Effector memory CD8-positive, alpha-beta T cell (primary cell): ENCODE results near the gene SLC6A12.

ENCODE experiments used
- ATAC-seq: fragments of 150-1000 bp; cut with Tn5 transposase; replicated peaks from 2 replicates; pipeline ENCODE4 v1.10.0; 2021; ENCODE audit warnings: mild to moderate bottlenecking, moderate library complexity
- DNase-seq, 3 experiments: peaks; one replicate each; pipeline ENCODE4 v3.0.0; 2021
- H3K27ac Mint-ChIP-seq, 2 donors: one replicate each; pipeline ENCODE4 v1.8.0; 2022; ENCODE audit warnings: mild to moderate bottlenecking in 2 of 2, mixed read lengths in 2 of 2, moderate library complexity in 2 of 2
- H3K27me3 Mint-ChIP-seq, 2 donors: one replicate each; pipeline ENCODE4 v1.8.0; 2022; ENCODE audit warnings: mixed read lengths in 2 of 2
- H3K36me3 Mint-ChIP-seq: one replicate; pipeline ENCODE4 v1.8.0; 2022; ENCODE audit warnings: mild to moderate bottlenecking, moderate library complexity, mixed read lengths; ENCODE audit not compliant: insufficient read depth
- H3K4me1 Mint-ChIP-seq, 2 donors: one replicate each; pipeline ENCODE4 v1.8.0; 2022; ENCODE audit warnings: low read depth in 2 of 2, mixed read lengths in 2 of 2
- H3K4me3 Mint-ChIP-seq, 2 donors: one replicate each; pipeline ENCODE4 v1.8.0; 2022; ENCODE audit warnings: mild to moderate bottlenecking in 2 of 2, mixed read lengths in 2 of 2, moderate library complexity in 2 of 2
- H3K9me3 Mint-ChIP-seq, 2 donors: one replicate each; pipeline ENCODE4 v1.8.0; 2022; ENCODE audit warnings: mixed read lengths in 2 of 2

The SLC6A12 gene

DNA sequence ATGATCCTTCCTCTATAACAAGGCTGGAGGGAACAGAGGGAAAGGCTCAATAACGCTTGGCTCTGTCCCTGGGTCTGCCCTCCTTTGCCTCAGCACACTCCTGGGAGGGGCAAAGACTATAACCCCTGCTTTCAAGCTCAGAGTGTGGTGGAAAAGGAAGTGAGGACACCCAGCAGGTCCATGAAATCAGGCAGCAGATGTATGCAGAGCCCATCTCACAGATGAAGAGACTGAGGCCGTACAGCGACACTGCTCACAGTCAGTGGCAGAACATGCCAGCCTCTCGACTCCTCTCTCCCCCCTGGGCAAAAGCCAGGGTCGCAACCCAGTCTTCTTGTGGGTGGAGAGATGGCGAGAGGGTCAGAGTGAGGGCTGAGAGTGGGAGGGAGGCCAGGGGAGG, 39.8 kb downstream of the SLC6A12 start:
- ATAC-seq, result no peak
- no peak overlapping the region for H3K4me3 Mint-ChIP-seq

GRCh38 chr12:172732-173161, 41.2 kb downstream of the SLC6A12 start:
- Mint-ChIP-seq H3K4me3 (no peak overlapping the region), H3K9me3 (no peaks in the 10 kb centered on the region), H3K36me3 (peaks cover 2% of the 10 kb centered on the region), H3K27ac (no peak overlapping the region), H3K27me3 (peaks cover 40 to 75% of the 10 kb centered on the region in 2 donors), H3K4me1 (peaks cover 0 to 15% of the 10 kb centered on the region in 2 donors)
- no peak for DNase-seq
- no peak for ATAC-seq

More for the DNA sequence above, 39.8 kb downstream of the SLC6A12 start:
- H3K27ac Mint-ChIP-seq, result no peak overlapping the region
- peaks cover under 1% of the 10 kb centered on the region for H3K36me3 Mint-ChIP-seq
- DNase-seq, result no peak
- no peaks in the 10 kb centered on the region for H3K9me3 Mint-ChIP-seq
- peaks cover 0 to 14% of the 10 kb centered on the region in 2 donors for H3K4me1 Mint-ChIP-seq
- H3K27me3 Mint-ChIP-seq, result peaks cover 44 to 79% of the 10 kb centered on the region in 2 donors

- Mint-ChIP-seq H3K36me3 (peaks cover 2% of the 10 kb centered on the region), H3K27me3 (peaks cover 45 to 78% of the 10 kb centered on the region in 2 donors), H3K9me3 (no peaks in the 10 kb centered on the region), H3K27ac (no peak overlapping the region), H3K4me1 (peaks cover 0 to 15% of the 10 kb centered on the region in 2 donors), H3K4me3 (no peak overlapping the region)
- no peak for ATAC-seq
- no peak for DNase-seq
Measured at GRCh38 chr12:171743-172676, 41.9 kb downstream of the SLC6A12 start.

- Mint-ChIP-seq H3K27ac (no peak overlapping the region), H3K4me1 (peaks cover 0 to 12% of the 10 kb centered on the region in 2 donors), H3K36me3 (peaks cover 2% of the 10 kb centered on the region), H3K4me3 (no peak overlapping the region), H3K27me3 (peaks cover 53 to 85% of the 10 kb centered on the region in 2 donors), H3K9me3 (no peaks in the 10 kb centered on the region)
- DNase-seq (no peak), ATAC-seq (no peak)
Measured at GRCh38 chr12:171276-171675, 42.7 kb downstream of the SLC6A12 start.

DNA sequence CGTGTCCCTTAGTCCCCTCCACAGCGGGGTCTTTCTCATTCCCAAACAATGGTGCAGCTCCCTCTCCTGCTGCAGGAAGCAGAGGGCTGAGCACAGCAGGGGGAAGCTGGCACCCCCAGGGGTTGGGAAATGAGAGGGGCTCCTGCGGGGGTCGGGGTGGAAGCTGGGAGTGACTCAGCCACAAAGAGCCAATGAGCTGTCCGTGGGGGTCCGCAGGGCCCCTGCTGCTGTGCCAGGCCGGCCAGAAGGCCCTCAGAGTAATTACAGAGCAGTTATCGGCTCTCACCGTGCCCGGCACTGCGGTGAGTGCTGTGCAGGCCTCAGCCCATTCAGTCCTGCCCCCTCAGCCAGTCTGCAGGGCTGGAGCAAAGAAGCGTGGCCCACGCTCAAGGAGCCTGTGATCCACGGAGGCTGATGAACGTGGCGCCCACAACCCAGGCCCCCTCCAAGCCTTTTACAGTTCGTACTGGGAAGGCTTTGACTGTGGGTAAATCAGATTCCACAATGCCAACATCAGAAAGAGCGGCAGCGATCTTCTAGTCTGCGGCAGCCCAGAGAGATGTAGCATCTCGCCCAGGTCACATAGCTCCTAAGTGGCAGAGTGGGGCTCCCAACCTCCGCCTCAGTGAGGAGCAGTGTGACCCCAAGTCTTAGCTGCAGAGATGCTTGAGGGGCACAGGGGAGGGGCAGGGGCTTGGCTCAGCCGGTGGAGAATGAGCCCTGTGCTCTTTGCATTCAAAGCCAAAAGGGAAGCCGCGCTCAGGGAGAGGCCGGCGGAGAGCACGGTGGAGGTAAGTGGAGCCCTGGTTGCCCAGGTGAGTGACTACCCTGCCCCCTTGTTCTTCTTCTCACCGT, 43.4 kb downstream of the SLC6A12 start:
- Mint-ChIP-seq H3K27me3 (peaks cover 57 to 91% of the 10 kb centered on the region in 2 donors), H3K4me3 (no peak overlapping the region), H3K36me3 (peaks cover 2% of the 10 kb centered on the region), H3K4me1 (peaks cover 0 to 12% of the 10 kb centered on the region in 2 donors), H3K27ac (no peak overlapping the region), H3K9me3 (no peaks in the 10 kb centered on the region)
- DNase-seq (no peak), ATAC-seq (no peak)

DNA sequence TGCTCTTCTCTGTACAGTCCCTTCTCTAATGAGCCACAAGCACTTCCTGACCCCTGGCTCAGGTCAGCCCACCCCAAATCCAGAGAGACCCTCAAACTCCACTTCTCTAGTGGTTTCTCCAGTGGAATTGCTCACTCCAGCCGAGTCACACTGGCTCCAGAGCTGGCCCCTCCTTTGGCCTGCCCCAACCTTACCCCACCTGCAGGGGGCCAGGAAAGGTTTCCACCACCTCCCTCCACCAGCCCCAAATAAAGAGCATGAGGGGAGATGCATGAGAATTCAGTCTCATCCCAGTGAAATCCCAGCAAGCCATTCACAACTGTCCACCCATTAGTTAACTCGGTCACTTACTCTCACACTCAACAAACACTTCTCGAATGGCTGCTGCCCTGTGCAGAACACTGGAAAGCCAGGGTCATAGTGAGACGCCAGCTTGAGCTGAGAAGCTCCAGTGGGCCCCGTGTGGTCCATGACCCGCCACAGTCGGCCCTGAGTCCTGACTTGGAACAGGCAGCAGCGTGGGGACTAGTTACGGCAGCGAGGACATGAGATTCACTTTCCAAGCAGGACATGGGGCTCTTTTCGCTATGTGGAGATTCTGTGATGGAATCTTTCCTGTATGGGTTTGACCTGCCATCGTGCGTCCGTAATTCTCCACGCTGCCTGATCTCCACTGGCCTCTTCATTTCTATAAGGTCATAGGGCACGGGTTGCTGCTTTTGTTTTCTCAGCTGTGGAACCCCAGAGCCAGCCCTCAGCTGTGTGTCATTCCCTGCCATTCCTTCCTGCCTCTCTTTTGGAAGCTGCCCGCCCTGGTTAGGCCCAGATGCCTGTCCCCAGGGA, 44.2 kb downstream of the SLC6A12 start:
- Mint-ChIP-seq H3K9me3 (no peaks in the 10 kb centered on the region), H3K4me3 (no peak overlapping the region), H3K36me3 (peaks cover 2% of the 10 kb centered on the region), H3K27me3 (peaks cover 49 to 88% of the 10 kb centered on the region in 2 donors), H3K4me1 (peaks cover 0 to 12% of the 10 kb centered on the region in 2 donors), H3K27ac (no peak overlapping the region)
- DNase-seq (no peak), ATAC-seq (no peak)

- ATAC-seq (no peak), DNase-seq (no peak)
- H3K4me3 Mint-ChIP-seq, result no peak overlapping the region
- no peak overlapping the region for H3K27ac Mint-ChIP-seq
- no peaks in the 10 kb centered on the region for H3K9me3 Mint-ChIP-seq
- H3K4me1 Mint-ChIP-seq, result peaks cover 0 to 12% of the 10 kb centered on the region in 2 donors
- peaks cover 2% of the 10 kb centered on the region for H3K36me3 Mint-ChIP-seq
- peaks cover 49 to 92% of the 10 kb centered on the region in 2 donors for H3K27me3 Mint-ChIP-seq
Measured at GRCh38 chr12:168763-169525, 45.0 kb downstream of the SLC6A12 start.

DNA sequence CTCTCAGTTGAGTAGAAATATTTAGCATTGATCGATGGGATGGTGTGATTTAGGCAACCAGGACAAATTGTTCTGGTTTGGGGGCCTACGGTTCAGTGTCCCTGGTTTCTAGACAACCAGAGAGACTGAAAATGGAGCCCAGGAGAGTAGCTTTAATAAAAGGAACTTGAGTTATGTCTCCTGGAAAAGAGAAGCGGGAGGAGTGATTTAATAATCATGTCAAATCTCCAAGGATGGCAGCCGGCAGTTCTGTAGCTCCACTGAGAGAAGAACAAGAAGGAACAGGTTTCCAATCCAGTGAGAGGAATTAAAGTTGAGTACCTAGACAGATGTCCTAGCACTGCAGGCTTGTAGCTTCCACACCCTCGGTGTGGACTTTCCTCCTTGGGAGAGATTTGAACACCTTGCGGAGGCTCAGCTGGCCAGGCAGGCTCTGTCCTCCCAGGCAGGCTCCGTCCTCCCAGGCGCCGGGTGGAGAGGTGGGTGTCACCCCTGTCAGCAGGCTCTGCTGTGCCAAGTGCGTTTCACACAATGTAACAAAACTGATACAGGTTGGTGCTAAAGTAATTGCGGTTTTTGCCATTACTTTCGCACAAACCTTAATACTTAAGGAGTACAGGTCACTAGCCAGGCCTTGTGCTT, 45.9 kb downstream of the SLC6A12 start:
- H3K36me3 Mint-ChIP-seq, result peaks cover 2% of the 10 kb centered on the region

GRCh38 chr12:166425-167075, 47.4 kb downstream of the SLC6A12 start:
- H3K9me3 Mint-ChIP-seq, result no peaks in the 10 kb centered on the region
- H3K4me1 Mint-ChIP-seq, result peaks cover 0 to 11% of the 10 kb centered on the region in 2 donors
- DNase-seq, result no peak
- H3K27me3 Mint-ChIP-seq, result peaks cover 37 to 68% of the 10 kb centered on the region in 2 donors
- H3K27ac Mint-ChIP-seq, result no peak overlapping the region
- H3K36me3 Mint-ChIP-seq, result peaks cover 2% of the 10 kb centered on the region
- H3K4me3 Mint-ChIP-seq, result no peak overlapping the region
- ATAC-seq, result no peak

More for the DNA sequence above, 45.9 kb downstream of the SLC6A12 start:
- Mint-ChIP-seq H3K4me1 (peaks cover 0 to 12% of the 10 kb centered on the region in 2 donors), H3K4me3 (no peak overlapping the region), H3K27me3 (peaks cover 48 to 84% of the 10 kb centered on the region in 2 donors), H3K9me3 (no peaks in the 10 kb centered on the region), H3K27ac (no peak overlapping the region)
- DNase-seq, result no peak
- ATAC-seq, result no peak

DNA sequence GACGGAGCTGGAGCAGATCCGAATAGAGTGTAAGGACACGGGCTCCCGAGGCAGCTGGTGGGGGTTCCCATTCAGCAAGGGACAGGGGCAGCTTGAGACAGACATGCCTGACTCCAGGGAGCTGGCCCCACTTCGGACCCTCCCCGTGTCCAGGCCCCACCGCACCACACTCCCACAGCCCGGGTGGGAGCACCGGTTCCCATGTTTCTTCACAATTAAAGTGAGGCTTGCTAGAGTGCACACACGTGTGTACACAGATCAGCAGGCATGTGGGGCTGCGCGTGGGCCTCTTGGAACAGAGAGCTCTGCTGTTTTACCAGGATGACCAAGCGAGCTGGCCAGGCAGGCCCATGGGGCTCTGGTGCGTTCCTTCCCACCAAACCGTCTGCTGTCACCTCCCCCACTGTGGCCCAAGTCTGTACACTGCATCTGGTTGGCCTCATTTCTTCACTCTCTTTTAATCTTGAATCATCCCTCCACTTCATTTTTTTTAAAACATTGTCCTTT, 48.0 kb downstream of the SLC6A12 start:
- no peaks in the 10 kb centered on the region for H3K9me3 Mint-ChIP-seq
- H3K36me3 Mint-ChIP-seq, result peaks cover 2% of the 10 kb centered on the region
- DNase-seq (no peak), ATAC-seq (no peak)
- no peak overlapping the region for H3K4me3 Mint-ChIP-seq
- no peak overlapping the region for H3K27ac Mint-ChIP-seq
- peaks cover 30 to 62% of the 10 kb centered on the region in 2 donors for H3K27me3 Mint-ChIP-seq
- H3K4me1 Mint-ChIP-seq, result peaks cover 0 to 11% of the 10 kb centered on the region in 2 donors

- ATAC-seq (no peak), DNase-seq (no peak)
- Mint-ChIP-seq H3K4me1 (peaks cover 0 to 3% of the 10 kb centered on the region in 2 donors), H3K4me3 (no peak overlapping the region), H3K9me3 (no peaks in the 10 kb centered on the region), H3K27ac (no peak overlapping the region), H3K27me3 (peaks cover 20 to 45% of the 10 kb centered on the region in 2 donors), H3K36me3 (peaks cover 2% of the 10 kb centered on the region)
Measured at GRCh38 chr12:164207-164606, 49.8 kb downstream of the SLC6A12 start.
